Stimulated activated CD4-positive, alpha-beta T cell treated with anti-CD3 and anti-CD28 coated beads, TNF-alpha, amount 100 ng/mL, for 4 hours (primary cell): ENCODE results near the gene IL11.

Experiments
- DNase-seq, 3 experiments: peaks; one replicate each; pipeline ENCODE4 v3.0.0-alpha.2; 2020; ENCODE audit warnings: low read depth in 3 of 3

IL11 gene

GRCh38 chr19:55373306-55373992, 3.2 kb upstream of the IL11 start:
- no peak for DNase-seq

GRCh38 chr19:55372316-55373081, 2.2 kb upstream of the IL11 start:
- no peak for DNase-seq

DNA sequence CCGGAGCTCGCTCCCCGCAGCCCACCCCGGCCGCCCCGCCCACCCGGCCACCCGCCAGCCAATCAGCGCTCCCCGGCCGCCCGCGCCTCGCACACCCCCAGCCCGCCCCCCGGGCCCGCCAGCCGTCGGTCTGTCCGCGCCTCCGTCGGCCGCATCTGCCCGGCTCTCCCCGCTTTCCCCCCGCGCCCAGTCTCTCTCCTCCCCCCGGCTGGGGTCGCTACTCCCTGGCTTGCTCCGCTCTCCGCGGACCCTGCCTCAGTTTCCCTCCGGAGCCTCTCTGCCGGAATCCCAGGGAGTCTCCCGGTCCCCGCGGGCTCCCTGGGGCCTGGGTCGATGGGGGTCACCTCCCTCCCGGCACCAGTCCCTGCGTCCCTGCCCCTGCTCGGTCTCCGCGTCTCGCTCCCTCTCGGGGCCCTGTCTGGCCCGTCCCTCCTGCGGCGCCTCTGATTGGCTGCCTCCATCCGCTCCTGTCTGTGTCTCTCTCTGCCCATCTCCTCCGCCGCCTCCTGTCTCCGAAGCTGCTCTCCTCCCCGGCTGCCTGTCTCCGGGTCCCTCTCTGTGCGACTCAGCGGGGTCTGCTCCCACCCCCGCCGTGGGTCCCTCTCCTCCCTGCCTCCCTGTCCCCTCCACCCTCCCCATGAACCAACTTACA, 484 bp downstream of the IL11 start:
- no peak for DNase-seq

DNA sequence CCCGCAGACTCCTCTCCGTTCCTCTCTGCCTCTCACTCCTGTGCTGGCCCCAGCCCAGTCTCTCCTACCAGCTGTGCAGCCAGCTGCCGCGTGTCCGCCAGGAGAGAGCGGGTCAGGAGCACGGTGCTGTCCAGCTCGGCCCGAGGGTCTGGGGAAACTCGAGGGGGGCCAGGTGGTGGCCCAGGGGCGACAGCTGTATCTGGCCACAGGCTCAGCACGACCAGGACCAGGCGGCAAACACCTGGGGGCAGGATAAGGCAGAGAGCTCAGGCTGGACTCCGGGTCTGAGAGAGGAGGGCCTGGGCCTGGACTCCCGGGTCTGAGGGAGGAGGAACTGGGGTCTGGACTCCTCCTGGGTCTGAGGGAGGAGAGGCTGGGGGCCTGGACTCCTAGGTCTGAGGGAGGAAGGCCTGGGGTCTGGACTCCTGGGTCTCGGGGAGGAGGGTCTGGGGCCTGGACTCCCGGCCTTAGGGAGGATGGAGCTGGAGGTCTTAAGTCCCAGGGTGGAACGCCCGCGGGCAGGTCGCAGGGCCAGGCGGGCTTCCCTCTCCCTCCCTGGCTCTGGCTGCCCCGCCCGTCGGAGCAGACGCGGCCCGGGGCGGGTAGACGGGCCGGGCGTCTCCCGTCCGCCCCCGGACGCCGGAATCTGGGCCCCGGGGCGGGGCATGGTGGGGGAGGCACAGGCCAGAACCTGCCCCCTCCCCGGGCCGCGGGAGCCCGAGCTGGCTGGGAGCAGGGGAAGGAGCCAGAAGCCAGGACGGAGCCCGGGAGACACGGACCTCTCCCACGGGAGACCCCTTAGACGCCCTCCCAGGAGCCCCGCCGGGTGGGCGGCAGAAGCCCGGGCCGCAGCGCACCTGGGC, 1.3 kb downstream of the IL11 start:
- DNase-seq, result no peak

GRCh38 chr19:55368106-55368505, 2.2 kb downstream of the IL11 start:
- DNase-seq, result no peak

DNA sequence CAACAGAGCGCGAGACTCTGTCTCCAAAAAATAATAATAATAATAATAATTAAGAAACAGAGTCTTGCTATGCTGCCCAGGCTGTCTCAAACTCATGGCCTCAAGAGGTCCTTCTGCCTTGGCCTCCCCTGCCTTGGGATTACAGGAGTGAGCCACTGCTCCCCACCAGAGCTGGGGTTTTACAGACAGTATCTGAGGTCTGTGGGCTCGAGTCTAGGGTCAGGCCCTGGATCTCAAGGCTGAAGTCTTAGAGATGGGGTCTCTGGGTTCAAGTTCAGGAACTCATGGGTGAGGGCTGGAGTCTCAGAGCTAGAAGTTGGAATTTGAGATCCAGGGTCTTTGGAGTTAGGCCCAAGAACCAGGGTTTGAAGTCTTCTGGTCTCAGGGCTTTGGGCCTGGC, 3.5 kb downstream of the IL11 start:
- no peak for DNase-seq

DNA sequence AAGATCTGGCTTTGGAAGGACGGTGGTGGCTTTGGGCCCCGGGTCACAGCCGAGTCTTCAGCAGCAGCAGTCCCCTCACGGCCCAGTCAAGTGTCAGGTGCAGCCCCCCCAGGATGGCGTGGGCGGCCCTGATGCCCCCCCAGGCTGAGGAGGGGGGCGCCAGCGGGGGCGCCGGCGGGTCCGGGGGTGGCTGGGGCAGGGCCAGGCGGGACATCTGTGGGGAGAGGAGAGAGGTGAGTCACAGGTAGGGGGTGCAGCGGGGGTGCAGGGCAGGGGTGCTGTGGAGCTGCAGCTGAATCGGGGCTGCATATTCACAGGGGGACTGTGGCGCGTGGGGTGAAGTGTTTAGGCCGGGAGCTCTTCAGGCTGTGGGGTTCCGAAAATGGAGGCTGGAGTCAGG, 4.3 kb downstream of the IL11 start:
- DNase-seq, result no peak

- no peak for DNase-seq
Observed at GRCh38 chr19:55365245-55365644, 5.0 kb downstream of the IL11 start.

- DNase-seq, result no peak
Observed at GRCh38 chr19:55362990-55363716, 7.1 kb downstream of the IL11 start, which contains the start of gene GARIN5B. Gene GARIN5B, minus strand, starts transcription at chr19:55363260. Its CDS starts 194 bp downstream, at chr19:55363066.

DNA sequence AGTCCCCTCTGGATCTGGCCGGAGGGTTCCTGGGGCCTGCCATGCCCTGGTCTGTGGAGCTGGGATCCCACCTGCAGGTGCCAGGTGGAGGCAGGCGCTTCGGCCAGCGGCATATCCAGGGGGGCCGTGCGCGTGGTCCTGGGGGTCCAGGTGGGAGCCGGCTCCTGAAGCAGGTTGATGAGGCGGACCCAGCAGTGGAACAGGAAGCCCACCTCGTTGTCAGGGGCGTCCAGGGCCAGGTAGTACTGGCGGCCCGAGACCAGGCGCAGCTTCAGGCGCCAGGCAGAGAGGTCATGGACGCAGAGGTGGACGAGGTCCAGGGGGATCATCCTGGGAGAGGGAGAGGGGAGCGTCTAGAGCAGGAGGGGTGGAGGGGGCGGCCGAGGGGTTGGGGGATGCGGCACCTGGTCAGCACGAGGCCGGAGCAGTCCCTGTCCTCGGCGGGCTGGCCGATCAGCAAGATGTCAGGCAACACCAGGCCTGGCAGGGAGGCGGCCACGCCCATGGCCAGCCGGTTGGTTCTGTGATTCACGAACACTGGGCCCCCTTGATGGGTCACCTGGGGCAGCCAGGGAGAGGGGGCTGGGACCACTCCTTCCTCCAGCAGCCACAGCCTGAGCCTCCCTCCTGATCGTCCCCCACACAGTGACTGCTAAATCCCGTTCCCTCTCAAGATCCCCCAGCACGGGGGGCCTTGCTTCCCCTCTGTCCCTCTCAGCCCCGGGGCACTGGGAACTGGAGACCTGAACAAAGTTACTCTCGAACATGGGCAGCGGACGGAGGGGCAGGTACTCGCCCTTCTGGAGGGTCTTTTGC, 7.9 kb downstream of the IL11 start:
- no peak for DNase-seq

GRCh38 chr19:55360902-55361301, 9.4 kb downstream of the IL11 start:
- DNase-seq, result no peak

DNA sequence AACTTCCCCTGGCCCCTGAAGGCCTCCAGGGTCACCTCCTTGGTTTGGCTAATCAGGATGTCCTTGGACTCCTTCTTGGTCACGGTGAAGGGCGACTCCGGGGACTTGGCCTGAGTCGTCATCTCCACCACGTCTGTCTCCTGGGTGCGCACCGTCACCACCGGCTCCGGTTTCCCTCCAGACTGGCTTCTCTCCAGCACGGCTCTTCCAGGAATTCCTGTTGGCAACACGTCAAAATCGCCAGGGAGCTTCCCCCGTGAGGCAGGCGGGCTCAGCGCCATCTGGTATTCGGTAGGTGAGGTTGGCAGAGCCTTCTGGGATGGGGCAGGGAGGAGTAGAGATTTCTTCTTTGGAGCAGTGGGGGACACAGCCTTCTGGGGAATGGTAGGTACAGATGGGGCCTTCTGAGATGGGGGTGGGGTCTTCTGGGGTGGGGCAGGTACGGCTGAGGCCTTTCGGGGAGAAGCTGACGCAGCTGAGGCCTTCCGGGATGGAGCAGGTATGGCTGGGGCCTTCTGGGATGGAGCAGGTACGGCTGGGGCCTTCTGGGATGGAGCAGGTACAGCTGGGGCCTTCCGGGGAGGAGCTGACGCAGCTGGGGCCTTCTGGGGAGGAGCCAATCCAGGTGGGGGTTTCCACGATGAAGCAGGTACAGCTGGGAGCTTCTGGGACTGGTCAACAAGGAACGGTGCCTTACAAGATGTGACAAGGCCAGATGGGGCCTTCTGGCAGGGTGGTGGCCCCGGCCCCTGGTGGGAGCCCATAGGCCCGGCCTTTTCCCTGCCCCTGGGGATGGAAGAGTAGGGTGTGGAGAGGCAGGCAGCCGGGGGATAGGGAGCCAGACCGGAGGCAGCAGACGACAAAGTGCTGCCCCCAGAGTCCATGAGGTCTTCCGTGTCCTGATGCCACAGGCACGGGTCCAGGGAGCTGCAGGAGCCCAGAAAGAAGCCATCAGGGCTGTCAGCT, 11.0 kb downstream of the IL11 start:
- DNase-seq, result no peak

DNA sequence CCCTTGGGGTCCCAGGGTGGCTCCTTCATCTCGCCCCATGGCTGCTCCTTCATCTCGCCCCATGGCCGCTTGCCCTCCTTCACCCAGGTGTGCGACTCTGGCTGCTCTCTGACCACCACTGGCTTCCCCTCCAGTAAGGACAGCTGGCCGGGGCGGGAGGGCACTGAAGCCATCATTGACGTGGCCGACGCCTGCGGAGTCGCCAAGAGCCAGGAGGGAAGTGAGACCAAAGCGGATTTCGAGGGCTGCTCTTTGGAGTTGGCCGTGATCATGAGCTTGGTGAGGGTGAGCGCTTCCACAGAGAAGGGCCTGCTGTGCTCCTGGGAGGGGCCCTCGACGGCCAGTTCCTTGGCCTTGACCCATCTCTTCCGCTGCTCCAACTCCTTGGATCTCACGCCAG, 11.8 kb downstream of the IL11 start:
- DNase-seq, result no peak

GRCh38 chr19:55355213-55355821, 14.9 kb downstream of the IL11 start:
- DNase-seq, result no peak

GRCh38 chr19:55354698-55355212, 15.5 kb downstream of the IL11 start, which contains the start of gene COX6B2:
Gene COX6B2, minus strand, starts transcription at chr19:55354719. Its CDS starts 198 bp downstream, at chr19:55354521.
- DNase-seq, result no peak

GRCh38 chr19:55353803-55354697, 16.2 kb downstream of the IL11 start:
- DNase-seq, result peak; percentile 35 to 46 (median 35)

GRCh38 chr19:55353356-55353802, 16.9 kb downstream of the IL11 start:
- DNase-seq, result no peak
